Measurements from ENCODE around the gene PINLYP. TPM values are rescaled to one million over a fixed set of nuclear protein-coding genes. Genes with fewer than 3 reads are reported as not detected.
A peak's percentile ranks its signal among the peaks of the same experiment; 100 is the strongest.

PINLYP gene
- total and polyA plus RNA-seq, 2 of the 13 experiments (the other 11 are each of a cell fraction or from before 2014, with no cell fraction given): 0.21 to 0.24 TPM

GRCh38 chr19:43526884-43527859 is 48.4 kb upstream of the PINLYP start, which contains the start of gene ETHE1:
Gene ETHE1 (minus strand): TSS chr19:43527201. CDS start chr19:43527177, 24 bp downstream.
- H2AFZ ChIP-seq (ENCODE audit: low read length): peak within 1 kb of the TSS; percentile 98
- DNase-seq (ENCODE audit: low spot score): peak; percentile 44
- no peaks in the 10 kb centered on the region for H4K20me1 ChIP-seq (ENCODE audit: insufficient read depth, low read length)
- intact Hi-C loops (cut with micrococcal nuclease; ENCODE audit: unreplicated experiment): loop anchor here (10.0 kb wide), 1 partner anchor 68 kb away; the partner anchor contains the start of genes IRGQ and ZNF576
- no peaks in the 10 kb centered on the region for H3K36me3 ChIP-seq (replicated peaks in 1 of 2; ENCODE audit: control insufficient read depth in 1 of 2, insufficient read depth in 2 of 2, low read length in 2 of 2)
- ChIA-PET CTCF (ENCODE audit: low intra/inter-chr PET ratio, low total read pairs) (no interaction called here), POLR2A (no interaction called here)
- FAIRE-seq: no peak
- in situ Hi-C loops (cut with HindIII; ENCODE audit: extremely low pct_ligation_motif_present, low pct_unique_long_range_greater_than_20kb): no loop called here
- H3K79me2 ChIP-seq (ENCODE audit: insufficient read depth, low read length): peaks cover 13% of the 10 kb centered on the region
- peak within 1 kb of the TSS; percentile 73 for H3K9ac ChIP-seq (ENCODE audit: insufficient read depth, low read depth, low read length)
- peak within 1 kb of the TSS; percentile 65 for H3K27ac ChIP-seq (ENCODE audit: extremely low read length, insufficient read depth, low read length)
- ATAC-seq: peak; percentile 87
- peak within 1 kb of the TSS; percentile 88 for H3K4me2 ChIP-seq (ENCODE audit: low read depth, low read length)
- H3K4me1 ChIP-seq (ENCODE audit: insufficient read depth, low read length): peaks cover 11% of the 10 kb centered on the region
- BruUV-seq (replicated peaks): no TSS peak
- no peaks in the 10 kb centered on the region; a peak in 1 of 5 replicates for H3K27me3 ChIP-seq (ENCODE audit: control insufficient read depth in 1 of 2, insufficient read depth in 2 of 2, low read length in 2 of 2)
- H3K4me3 ChIP-seq (replicated peaks in 1 of 3; ENCODE audit: insufficient read depth in 1 of 3, low read depth in 2 of 3, low read length in 3 of 3): peak within 1 kb of the TSS; percentile 83 to 87 (median 85)
- H3K9me3 ChIP-seq (ENCODE audit: low read length): no peaks in the 10 kb centered on the region
- WGBS (ENCODE audit: low lambda C conversion rate): 13% methylated on average over 41 of the region's 54 CpGs
- TF ChIP-seq ZNF24 (IDR thresholded peaks at IDR 0.05) (no peak), NFIC (IDR thresholded peaks at IDR 0.05; ENCODE audit: low read length) (no peak), ZNF441 (CRISPR knock-in tag; IDR thresholded peaks at IDR 0.05; ENCODE audit: borderline replicate concordance) (no peak), MYPOP (CRISPR knock-in tag; IDR thresholded peaks at IDR 0.05) (peak; percentile 63; the same call in 1 of the 2 replicates), SIN3B (IDR thresholded peaks at IDR 0.05; ENCODE audit: low read length) (no peak), ZNF460 (CRISPR knock-in tag; IDR thresholded peaks at IDR 0.05; ENCODE audit: borderline replicate concordance) (peak; percentile 36; the same call in 1 of the 2 replicates), ZNF703 (CRISPR knock-in tag; IDR thresholded peaks at IDR 0.05; ENCODE audit: borderline replicate concordance) (no peak), ZFP36L1 (CRISPR knock-in tag; IDR thresholded peaks at IDR 0.05) (peak; percentile 68; the same call in 1 of the 2 replicates), GZF1 (CRISPR knock-in tag; IDR thresholded peaks at IDR 0.05) (no peak), HDAC6 (IDR thresholded peaks at IDR 0.05; ENCODE audit: low read depth, low read length) (no peak), TBP (CRISPR knock-in tag; IDR thresholded peaks at IDR 0.05) (no peak), CEBPZ (IDR thresholded peaks at IDR 0.05; ENCODE audit: low read length) (no peak), TRAFD1 (CRISPR knock-in tag; IDR thresholded peaks at IDR 0.05; ENCODE audit: borderline replicate concordance) (no peak), ZC3H4 (CRISPR knock-in tag; IDR thresholded peaks at IDR 0.05; ENCODE audit: borderline replicate concordance) (no peak), NFYB (CRISPR knock-in tag; IDR thresholded peaks at IDR 0.05) (no peak), MIER2 (CRISPR knock-in tag; IDR thresholded peaks at IDR 0.05) (no peak), KLF13 (CRISPR knock-in tag; IDR thresholded peaks at IDR 0.05) (no peak), ZNF775 (CRISPR knock-in tag; IDR thresholded peaks at IDR 0.05; ENCODE audit: borderline replicate concordance) (no peak)

Data from HepG2 (cell line).